HG03039 (cell line): ENCODE measurements around the gene RILPL1.
A peak's percentile ranks its signal among the peaks of the same experiment; 100 is the strongest.
"Not testable (repeated sequence)": the region's sequence is repeated elsewhere in the genome, so short reads cannot be mapped to it uniquely, and the experiment has no call there.

Experiments
- ATAC-seq: cut with Tn5 transposase; IDR thresholded peaks from one replicate; pipeline ENCODE4 v1.9.1; 2021; ENCODE audit warnings: mild to moderate bottlenecking, moderate library complexity; ENCODE audit not compliant: unreplicated experiment

RILPL1 gene

DNA sequence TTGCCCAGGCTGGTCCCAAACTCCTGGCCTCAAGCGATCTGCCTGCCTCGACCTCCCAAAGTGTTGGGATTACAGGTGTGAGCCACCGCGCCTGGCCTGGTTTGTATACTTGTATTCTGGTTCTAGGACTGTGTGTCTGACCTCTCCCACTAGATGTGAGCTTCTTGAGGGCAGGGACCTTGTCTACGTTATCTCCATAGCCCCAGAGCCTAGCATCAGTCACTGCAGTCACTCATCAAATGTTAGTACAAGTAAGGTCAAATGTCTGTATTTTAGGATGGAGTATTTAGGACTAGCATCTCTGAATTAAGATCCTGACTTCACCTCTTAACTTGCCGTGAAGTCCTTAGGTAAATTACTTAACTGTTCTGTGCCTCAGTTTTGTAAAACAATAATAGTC lies 99.9 kb downstream of the RILPL1 start:
- no peak for ATAC-seq

DNA sequence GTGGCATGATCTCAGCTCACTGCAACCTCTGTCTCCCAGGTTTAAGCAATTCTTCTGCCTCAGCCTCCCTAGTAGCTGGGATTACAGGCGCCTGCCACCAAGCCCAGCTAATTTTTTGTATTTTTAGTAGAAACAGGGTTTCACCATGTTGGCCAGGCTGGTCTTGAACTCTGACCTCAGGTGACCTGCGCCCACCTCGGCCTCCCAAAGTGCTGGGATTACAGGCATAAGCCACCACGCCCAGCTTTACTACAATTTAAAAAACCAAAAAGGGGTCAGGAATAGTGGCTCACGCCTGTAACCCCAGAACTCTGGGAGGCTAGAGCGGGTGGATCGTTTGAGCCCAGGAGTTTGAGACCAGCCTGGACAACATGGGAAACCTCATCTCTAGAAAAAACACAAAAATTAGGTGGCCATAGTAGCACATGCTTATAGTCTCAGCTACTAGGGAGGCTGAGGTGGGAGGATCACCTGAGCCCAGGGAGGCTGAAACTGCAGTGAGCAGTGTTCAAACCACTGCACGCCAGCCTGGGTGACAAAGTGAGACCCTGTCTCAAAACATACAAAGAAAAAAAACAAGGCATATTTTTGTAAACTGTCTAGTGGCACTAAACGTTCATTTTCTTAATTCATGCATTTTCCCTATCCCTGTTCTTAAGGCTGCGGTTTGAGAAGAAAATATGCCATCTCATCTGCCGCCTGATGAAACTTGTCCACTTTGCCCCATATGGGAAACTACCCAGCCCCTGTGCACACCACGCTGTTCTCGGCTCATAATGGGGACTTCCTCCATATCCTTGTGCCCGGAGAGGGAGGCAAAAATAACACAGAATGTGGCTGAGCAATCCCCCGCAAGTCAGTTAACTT lies 101.3 kb downstream of the RILPL1 start:
- not testable (repeated sequence) for ATAC-seq

DNA sequence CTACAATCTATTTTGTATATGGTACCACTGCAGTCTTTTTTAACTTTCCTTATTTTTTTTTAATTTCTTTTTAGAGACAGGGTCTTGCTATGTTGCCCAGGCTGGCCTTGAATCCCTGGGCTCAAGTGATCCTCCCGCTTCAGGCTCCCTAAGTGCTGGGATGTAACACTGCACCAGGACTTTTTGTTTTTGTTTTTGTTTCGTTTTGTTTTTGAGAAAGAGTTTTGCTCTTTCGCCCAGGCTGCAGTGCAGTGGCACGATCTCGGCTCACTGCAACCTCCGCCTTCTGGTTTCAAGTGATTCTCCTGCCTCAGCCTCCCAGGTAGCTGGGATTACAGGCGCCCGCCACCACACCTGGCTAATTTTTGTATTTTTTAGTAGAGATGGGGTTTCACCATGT lies 104.4 kb downstream of the RILPL1 start:
- ATAC-seq: not testable (repeated sequence)

GRCh38 chr12:123428591-123428990 lies 104.9 kb downstream of the RILPL1 start:
- ATAC-seq: no peak

DNA sequence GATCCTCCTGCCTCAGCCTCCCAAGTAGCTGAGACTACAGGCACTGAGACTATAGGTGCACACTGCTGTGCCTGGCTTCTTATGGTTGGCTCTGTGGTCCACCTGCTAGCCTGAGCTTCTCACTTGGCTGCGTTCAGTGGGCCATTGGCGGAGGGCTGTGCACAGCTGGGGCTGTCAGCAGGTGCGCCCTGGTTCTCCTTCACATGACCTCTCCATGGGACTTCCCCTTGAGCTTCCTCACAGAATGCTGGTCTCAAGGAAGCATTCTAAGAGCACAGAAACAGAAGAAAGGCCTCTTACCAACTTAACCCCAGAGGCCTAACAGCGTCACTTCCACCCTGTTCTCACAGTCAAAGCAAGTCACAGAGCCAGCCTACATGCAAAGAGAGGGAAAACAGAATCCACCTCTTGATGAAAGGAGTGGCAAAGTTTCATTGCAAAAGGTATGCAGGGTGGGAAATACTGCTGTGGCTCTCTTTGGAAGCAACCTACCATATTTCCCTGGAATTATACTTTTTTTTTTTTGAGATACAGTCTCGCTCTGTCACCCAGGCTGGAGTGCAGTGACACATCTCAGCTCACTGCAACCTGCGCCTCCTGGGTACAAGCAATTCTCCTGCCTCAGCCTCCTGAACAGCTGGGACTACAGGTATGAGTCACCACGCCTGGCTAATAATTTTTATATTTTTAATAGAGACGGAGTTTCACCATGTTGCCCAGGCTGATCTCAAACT lies 106.3 kb downstream of the RILPL1 start:
- ATAC-seq: peak; percentile 82

DNA sequence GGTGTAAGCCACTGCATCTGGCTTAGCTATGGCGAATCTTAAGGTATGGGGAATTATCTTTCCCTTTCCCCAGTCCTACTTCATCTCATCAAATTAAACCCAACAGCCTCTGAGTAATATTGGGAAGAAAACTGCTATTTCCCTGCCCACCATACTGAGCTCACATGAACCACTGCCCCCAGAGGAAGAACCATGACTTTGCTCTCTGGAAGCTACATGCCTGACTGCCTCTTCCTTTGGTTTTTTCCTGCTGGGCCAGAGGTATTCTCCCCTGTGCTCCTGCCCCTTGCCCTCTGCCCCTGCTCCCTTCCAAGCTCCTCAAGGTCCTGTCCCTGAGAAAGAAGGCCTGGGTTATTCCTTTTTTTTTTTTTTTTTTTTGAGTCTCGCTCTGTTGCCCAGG lies 112.2 kb downstream of the RILPL1 start:
- no peak for ATAC-seq
